ENCODE measurements around the gene CAD. TPM values are rescaled to one million over a fixed set of nuclear protein-coding genes. Genes with fewer than 3 reads are reported as not detected.
"Not testable (repeated sequence)": the region's sequence is repeated elsewhere in the genome, so short reads cannot be mapped to it uniquely, and the experiment has no call there.

CAD gene
- total and polyA plus RNA-seq, 8 donors: 4.4 to 130 (median 15.9) TPM

DNA sequence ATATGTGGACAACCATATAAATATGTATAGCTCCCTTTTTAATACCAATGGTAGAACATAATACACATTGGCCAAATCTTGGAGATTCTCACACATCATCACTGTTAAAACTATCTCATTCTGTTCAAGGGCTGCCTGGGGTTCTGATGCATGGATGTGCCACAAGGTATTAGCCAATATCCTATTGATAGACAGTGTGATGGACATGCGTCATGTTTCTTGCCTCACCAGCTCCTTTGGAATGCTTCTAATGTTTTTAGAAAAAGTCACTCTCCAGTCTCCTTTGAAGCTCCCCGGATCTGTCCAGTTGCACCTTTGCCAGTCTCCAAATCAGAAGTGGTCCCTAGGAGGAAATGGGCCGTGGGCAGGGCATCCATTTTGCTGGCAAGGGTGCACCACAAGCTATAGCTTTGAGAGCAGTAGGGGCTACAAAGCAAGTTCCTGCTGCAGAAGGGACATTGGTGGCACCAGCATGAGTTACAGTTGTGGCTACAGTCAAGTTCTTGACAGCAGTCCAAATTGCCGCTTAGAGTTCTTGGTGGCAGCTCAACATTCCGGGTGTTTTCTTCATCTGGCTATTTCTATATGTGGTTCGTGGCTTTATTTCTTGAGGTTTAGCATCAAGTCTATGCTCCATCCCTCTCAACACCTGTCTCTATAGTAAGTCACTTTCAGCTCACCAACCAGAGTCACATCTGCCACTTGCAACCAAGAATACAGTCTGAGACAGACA, 30.4 kb upstream of the CAD start:
- no peak overlapping the region for H3K4me3 ChIP-seq
- DNase-seq: no peak
- WGBS, 5 donors: 61 to 74% (median 71%) methylated on average over 6 of the region's 6 CpGs

DNA sequence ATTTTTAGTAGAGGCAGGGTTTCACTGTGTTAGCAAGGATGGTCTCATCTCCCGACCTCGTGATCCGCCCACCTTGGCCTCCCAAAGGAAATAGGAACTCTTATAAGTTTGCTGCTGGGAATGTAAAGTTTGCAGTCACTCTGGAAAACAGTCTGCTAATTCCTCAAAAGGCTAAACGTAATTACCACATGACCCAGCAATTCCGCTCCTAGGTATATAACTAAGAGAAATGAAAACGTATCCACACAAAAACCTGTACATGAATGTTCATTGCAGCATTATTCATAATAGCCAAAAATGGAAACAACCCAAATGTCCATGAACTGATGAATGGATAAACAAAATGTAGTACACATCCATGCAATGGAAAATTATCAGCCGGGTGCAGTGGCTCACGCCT, 27.2 kb upstream of the CAD start:
- Histone ChIP-seq H3K4me3 (no peak overlapping the region), H3K36me3 (no peaks in the 10 kb centered on the region), H3K27me3 (no peaks in the 10 kb centered on the region), H3K27ac (no peak overlapping the region), H3K4me1 (peaks cover 0 to 5% (median 2%) of the 10 kb centered on the region in 4 donors), H3K9me3 (no peaks in the 10 kb centered on the region)
- WGBS, 5 donors: 86 to 90% (median 88%) methylated on average over 8 of the region's 8 CpGs
- TF ChIP-seq POLR2AphosphoS5 (IDR thresholded peaks at IDR 0.05): no peak
- no peak for TF ChIP-seq EP300 (IDR thresholded peaks at IDR 0.05)
- no peak for TF ChIP-seq POLR2A (IDR thresholded peaks at IDR 0.05)
- TF ChIP-seq, protein P1, sequence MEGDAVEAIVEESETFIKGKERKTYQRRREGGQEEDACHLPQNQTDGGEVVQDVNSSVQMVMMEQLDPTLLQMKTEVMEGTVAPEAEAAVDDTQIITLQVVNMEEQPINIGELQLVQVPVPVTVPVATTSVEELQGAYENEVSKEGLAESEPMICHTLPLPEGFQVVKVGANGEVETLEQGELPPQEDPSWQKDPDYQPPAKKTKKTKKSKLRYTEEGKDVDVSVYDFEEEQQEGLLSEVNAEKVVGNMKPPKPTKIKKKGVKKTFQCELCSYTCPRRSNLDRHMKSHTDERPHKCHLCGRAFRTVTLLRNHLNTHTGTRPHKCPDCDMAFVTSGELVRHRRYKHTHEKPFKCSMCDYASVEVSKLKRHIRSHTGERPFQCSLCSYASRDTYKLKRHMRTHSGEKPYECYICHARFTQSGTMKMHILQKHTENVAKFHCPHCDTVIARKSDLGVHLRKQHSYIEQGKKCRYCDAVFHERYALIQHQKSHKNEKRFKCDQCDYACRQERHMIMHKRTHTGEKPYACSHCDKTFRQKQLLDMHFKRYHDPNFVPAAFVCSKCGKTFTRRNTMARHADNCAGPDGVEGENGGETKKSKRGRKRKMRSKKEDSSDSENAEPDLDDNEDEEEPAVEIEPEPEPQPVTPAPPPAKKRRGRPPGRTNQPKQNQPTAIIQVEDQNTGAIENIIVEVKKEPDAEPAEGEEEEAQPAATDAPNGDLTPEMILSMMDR (IDR thresholded peaks at IDR 0.05): no peak
- intact Hi-C loops (cut with DNase I; ENCODE audit: low total_unique reads): loop anchor here (10.0 kb wide), 1 partner anchor 85 kb away; no protein-coding TSS in a partner anchor
- DNase-seq: no peak

More for the DNA sequence above, 30.4 kb upstream of the CAD start:
- Histone ChIP-seq H3K9me3 (no peaks in the 10 kb centered on the region), H3K27me3 (peaks cover 0 to under 1% (median 0%) of the 10 kb centered on the region in 3 donors), H3K27ac (peak overlapping the region in 2 of 5 donors; percentile 73 to 85), H3K36me3 (no peaks in the 10 kb centered on the region), H3K4me1 (peaks cover 0 to 5% (median 0%) of the 10 kb centered on the region in 4 donors)
- TF ChIP-seq, protein P1 (IDR thresholded peaks at IDR 0.05): no peak
- TF ChIP-seq POLR2A (IDR thresholded peaks at IDR 0.05) (no peak), EP300 (IDR thresholded peaks at IDR 0.05) (no peak), POLR2AphosphoS5 (IDR thresholded peaks at IDR 0.05) (no peak)
- intact Hi-C loops (cut with DNase I; ENCODE audit: low total_unique reads): loop anchor here (10.0 kb wide), 1 partner anchor 82 kb away; no protein-coding TSS in a partner anchor

DNA sequence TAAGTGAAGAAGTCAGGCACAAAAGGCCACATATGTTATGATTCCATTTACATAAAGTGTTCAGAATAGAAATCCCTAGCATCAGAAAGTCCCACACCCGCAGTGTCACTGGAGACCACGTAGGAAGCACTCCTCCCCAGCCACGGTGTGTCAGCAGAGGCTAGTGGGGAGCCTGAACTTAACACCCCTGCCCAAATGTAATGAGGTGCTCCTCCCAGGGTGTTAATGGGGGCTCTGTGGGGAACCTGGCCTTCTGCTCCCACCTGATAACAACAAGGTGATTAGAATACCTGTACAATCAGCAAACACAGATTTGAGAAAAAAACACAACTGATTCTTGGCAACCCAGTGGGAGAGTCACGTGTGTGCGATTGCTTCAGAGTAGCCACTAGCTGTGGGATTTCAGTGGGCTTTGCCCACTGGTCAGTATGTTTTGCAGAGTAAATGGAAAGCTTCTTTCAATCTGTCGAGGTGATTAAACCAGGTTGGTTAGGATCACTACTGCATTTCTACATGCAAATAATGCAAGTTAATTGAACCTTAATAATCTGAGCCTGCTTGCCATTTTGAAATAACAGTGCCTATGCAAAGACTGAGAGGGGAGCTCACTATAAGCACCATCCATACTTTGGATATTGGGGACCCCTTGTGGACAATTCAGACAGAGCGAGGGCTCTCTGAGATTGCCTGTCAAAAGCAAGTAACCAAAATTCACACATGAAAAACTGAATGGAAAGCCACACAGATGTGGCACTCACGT, 25.9 kb upstream of the CAD start:
- peak; percentile 53 to 81 for DNase-seq
- H3K4me1 ChIP-seq: peaks cover 0 to 8% (median 0%) of the 10 kb centered on the region in 4 donors
- no peak for TF ChIP-seq EP300 (IDR thresholded peaks at IDR 0.05)
- TF ChIP-seq, protein P1 (IDR thresholded peaks at IDR 0.05): peak in 4 of 7 experiments; percentile 45 to 60 (median 51)
- H3K9me3 ChIP-seq: no peaks in the 10 kb centered on the region
- no peaks in the 10 kb centered on the region for H3K27me3 ChIP-seq
- no peak overlapping the region for H3K4me3 ChIP-seq
- no peaks in the 10 kb centered on the region for H3K36me3 ChIP-seq
- no peak overlapping the region for H3K27ac ChIP-seq
- 34 to 41% (median 37%) methylated on average over 8 of the region's 8 CpGs for WGBS, 5 donors
- intact Hi-C loops (cut with DNase I; ENCODE audit: low total_unique reads): no loop called here

DNA sequence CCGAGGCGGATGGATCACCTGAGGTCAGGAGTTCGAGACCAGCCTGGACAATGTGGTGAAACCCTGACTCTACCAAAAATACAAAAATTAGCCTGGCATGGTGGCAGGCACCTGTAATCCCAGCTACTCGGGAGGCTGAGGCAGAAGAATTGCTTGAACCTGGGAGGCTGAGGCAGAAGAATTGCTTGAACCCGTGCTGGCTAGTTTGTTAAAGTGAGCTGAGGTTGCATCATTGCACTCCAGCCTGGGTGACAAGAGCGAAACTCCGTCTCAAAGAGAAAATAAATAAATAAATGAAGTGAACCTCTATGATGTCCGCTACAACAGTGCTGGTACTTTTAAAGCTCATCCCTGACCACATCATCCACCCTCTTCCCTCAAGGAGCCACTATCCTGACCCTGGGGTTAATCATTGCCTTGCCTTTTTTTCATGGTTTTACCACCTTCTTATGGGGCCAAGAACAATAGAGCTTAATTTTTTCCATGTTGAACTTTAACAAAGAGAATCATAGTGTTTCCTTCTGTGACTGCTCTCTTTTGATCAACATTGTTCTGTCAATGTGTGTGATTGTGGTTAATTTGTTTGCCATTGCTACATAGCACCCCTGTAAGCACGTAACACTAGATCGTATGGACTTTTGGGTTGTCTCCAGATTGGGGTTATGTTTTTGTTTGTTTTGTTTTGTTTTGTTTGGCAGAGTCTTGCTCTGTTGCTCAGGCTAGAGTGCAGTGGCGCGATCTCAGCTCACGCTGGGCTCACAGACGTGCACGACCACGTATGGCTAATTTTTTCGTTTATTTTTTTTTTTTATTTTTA, 22.4 kb upstream of the CAD start:
- DNase-seq: no peak
- intact Hi-C loops (cut with DNase I; ENCODE audit: low total_unique reads): no loop called here
- WGBS, 5 donors: 48 to 62% (median 56%) methylated on average over 17 of the region's 17 CpGs
- Histone ChIP-seq H3K36me3 (peaks cover 0 to 5% (median 3%) of the 10 kb centered on the region in 4 donors), H3K27me3 (no peaks in the 10 kb centered on the region), H3K9me3 (no peaks in the 10 kb centered on the region), H3K27ac (no peak overlapping the region), H3K4me1 (peaks cover 0 to 8% (median 0%) of the 10 kb centered on the region in 4 donors), H3K4me3 (no peak overlapping the region)
- TF ChIP-seq POLR2A (IDR thresholded peaks at IDR 0.05) (no peak), POLR2AphosphoS5 (IDR thresholded peaks at IDR 0.05) (no peak), EP300 (IDR thresholded peaks at IDR 0.05) (no peak)
- TF ChIP-seq, protein P1 (IDR thresholded peaks at IDR 0.05): no peak

DNA sequence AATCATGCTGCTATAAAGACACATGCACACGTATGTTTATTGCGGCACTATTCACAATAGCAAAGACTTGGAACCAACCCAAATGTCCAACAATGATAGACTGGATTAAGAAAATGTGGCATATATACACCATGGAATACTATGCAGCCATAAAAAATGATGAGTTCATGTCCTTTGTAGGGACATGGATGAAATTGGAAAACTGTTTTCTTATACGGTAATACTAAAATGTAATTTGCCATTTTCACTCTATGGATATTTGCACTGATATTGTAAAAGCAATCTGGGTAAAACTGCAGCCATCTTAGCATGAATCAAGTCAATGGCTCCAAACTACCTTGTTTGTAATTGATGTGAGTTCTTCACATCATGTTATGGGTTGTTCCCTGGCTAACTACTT, 21.4 kb upstream of the CAD start:
- H3K27ac ChIP-seq; DNase-seq; H3K4me1 ChIP-seq; H3K27me3 ChIP-seq; H3K4me3 ChIP-seq; intact Hi-C loops (cut with DNase I; ENCODE audit: low total_unique reads); H3K9me3 ChIP-seq: not testable (repeated sequence)
- 86 to 99% (median 94%) methylated on average over 3 of the region's 3 CpGs for WGBS, 5 donors
- peaks cover 7 to 16% (median 13%) of the 10 kb centered on the region in 4 donors for H3K36me3 ChIP-seq

DNA sequence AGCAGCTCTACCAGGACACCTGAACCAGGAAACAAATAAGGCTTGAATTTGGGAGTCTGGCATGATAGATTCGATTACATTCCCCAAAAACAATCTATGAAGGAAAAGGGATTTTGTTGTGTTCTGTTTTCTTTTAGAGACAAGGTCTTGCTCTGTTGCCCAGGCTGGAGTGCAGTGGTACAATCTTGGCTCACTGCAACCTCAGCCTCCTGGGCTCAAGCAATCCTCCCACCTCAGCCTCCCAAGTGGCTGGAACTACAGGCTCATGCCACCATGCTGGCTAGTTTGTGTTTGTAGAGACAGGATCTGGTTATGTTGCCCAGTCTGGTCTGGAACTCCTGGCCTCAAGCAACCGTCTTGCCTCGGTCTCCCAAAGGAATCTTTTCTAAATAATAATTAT, 19.1 kb upstream of the CAD start:
- H3K27ac ChIP-seq; H3K4me1 ChIP-seq; H3K4me3 ChIP-seq; H3K9me3 ChIP-seq; H3K27me3 ChIP-seq; intact Hi-C loops (cut with DNase I; ENCODE audit: low total_unique reads); DNase-seq: not testable (repeated sequence)
- peaks cover 19 to 37% (median 36%) of the 10 kb centered on the region in 4 donors for H3K36me3 ChIP-seq
- 84 to 97% (median 92%) methylated on average over 3 of the region's 3 CpGs for WGBS, 5 donors

Data from stomach (tissue), 9 donors.